ENCODE measurements around the gene CPXM2. TPM values are rescaled to one million over a fixed set of nuclear protein-coding genes. Genes with fewer than 3 reads are reported as not detected.

The CPXM2 gene
- total RNA-seq, 1 donor from 2014 or later: 12.1 TPM

- DNase-seq (ENCODE audit: low read depth): no peak
- Histone ChIP-seq H3K36me3 (ENCODE audit: control insufficient read depth, insufficient read depth, low read length) (no peaks in the 10 kb centered on the region), H3K4me3 (ENCODE audit: low read depth, low read length) (no peak overlapping the region), H3K27me3 (ENCODE audit: control insufficient read depth, insufficient read depth, low read length) (no peaks in the 10 kb centered on the region)
- TF ChIP-seq CTCF (IDR thresholded peaks at IDR 0.05; ENCODE audit: insufficient read depth, low read length, poor library complexity, severe bottlenecking): no peak
Observed at GRCh38 chr10:123858907-123859652, 32.5 kb downstream of the CPXM2 start.

- H3K4me3 ChIP-seq (ENCODE audit: low read depth, low read length): no peak overlapping the region
- H3K36me3 ChIP-seq (ENCODE audit: control insufficient read depth, insufficient read depth, low read length): no peaks in the 10 kb centered on the region
- no peak for TF ChIP-seq CTCF (IDR thresholded peaks at IDR 0.05; ENCODE audit: insufficient read depth, low read length, poor library complexity, severe bottlenecking)
- H3K27me3 ChIP-seq (ENCODE audit: control insufficient read depth, insufficient read depth, low read length): no peaks in the 10 kb centered on the region
- no peak for DNase-seq (ENCODE audit: low read depth)
Observed at GRCh38 chr10:123858077-123858681, 33.4 kb downstream of the CPXM2 start.

DNA sequence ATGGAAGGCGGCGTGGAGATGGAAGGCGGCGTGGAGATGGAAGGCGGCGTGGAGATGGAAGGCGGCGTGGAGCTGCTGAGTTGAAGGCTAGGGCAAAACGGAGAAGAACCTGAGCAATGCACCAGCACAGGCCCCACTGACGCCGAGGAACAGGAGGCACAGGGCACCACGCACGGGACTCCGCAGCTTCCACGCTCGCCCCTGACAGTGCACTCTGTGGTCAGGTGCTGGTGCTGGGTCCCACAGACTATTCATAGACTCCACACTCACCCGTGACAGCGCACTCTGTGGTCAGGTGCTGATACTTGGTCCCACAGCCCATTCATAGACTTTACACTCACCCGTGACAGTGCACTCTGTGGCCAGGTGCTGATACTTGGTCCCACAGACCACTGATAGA, 34.0 kb downstream of the CPXM2 start:
- H3K36me3 ChIP-seq (ENCODE audit: control insufficient read depth, insufficient read depth, low read length): no peaks in the 10 kb centered on the region
- DNase-seq (ENCODE audit: low read depth): no peak
- H3K4me3 ChIP-seq (ENCODE audit: low read depth, low read length): no peak overlapping the region
- no peak for TF ChIP-seq CTCF (IDR thresholded peaks at IDR 0.05; ENCODE audit: insufficient read depth, low read length, poor library complexity, severe bottlenecking)
- H3K27me3 ChIP-seq (ENCODE audit: control insufficient read depth, insufficient read depth, low read length): no peaks in the 10 kb centered on the region

GRCh38 chr10:123855008-123855684, 36.5 kb downstream of the CPXM2 start:
- TF ChIP-seq CTCF (IDR thresholded peaks at IDR 0.05; ENCODE audit: insufficient read depth, low read length, poor library complexity, severe bottlenecking): no peak
- Histone ChIP-seq H3K36me3 (ENCODE audit: control insufficient read depth, insufficient read depth, low read length) (no peaks in the 10 kb centered on the region), H3K4me3 (ENCODE audit: low read depth, low read length) (no peak overlapping the region), H3K27me3 (ENCODE audit: control insufficient read depth, insufficient read depth, low read length) (no peaks in the 10 kb centered on the region)
- no peak for DNase-seq (ENCODE audit: low read depth)

DNA sequence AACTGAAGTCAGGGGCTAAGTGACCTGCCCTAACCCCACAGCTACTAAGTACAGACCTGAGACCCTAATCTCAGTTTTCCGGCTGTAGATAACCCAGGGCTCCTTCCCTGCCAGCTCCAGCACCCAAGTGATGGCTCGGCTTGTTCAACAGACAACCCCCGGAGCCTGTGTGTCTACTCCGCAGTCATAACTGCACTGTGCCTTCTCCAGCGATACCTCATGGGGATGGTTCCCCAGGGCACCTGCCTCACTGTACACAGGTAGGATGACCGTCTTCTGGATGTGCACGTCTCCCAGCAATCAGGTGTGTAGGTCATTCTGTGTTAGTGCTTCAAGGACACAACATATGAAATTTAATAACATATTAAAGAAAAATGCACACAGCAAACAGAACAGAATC, 37.1 kb downstream of the CPXM2 start:
- no peak overlapping the region for H3K4me3 ChIP-seq (ENCODE audit: low read depth, low read length)
- no peaks in the 10 kb centered on the region for H3K27me3 ChIP-seq (ENCODE audit: control insufficient read depth, insufficient read depth, low read length)
- TF ChIP-seq CTCF (IDR thresholded peaks at IDR 0.05; ENCODE audit: insufficient read depth, low read length, poor library complexity, severe bottlenecking): no peak
- DNase-seq (ENCODE audit: low read depth): no peak
- H3K36me3 ChIP-seq (ENCODE audit: control insufficient read depth, insufficient read depth, low read length): no peaks in the 10 kb centered on the region

All from kidney epithelial cell (primary cell).